PC-9 (cell line): Measurements from ENCODE around the gene SLC10A7. TPM values are rescaled to one million over a fixed set of nuclear protein-coding genes. Genes with fewer than 3 reads are reported as not detected.

Experiments used
- BruUV-seq: library from RNA; stranded (reverse); fragments of 400-500 nt; replicated peaks from 2 replicates; lab custom pipeline; 2021; lab: Mats Ljungman, UMichigan
- CTCF ChIA-PET: fragments of 300-600 bp; sonication (Branson Sonifier 250); formaldehyde crosslinking; loops from one replicate; lab custom pipeline; 2022; ENCODE audit warnings: antibody characterized with exemption; lab: Charles Lee
- POLR2A ChIA-PET: fragments of 300-600 bp; sonication (Branson Sonifier 250); formaldehyde crosslinking; loops from one replicate; lab custom pipeline; 2022; ENCODE audit warnings: antibody characterized with exemption; ENCODE audit not compliant: unreplicated experiment; lab: Charles Lee
- DNase-seq, 2 experiments: peaks; one replicate each; pipeline versions ENCODE4 v3.0.0 to v3.0.0-alpha.2; 2015 to 2022; ENCODE audit warnings: mixed read lengths in 1 of 2
- H2AFZ ChIP-seq: fragments of 200-600 bp; sonication (generic); 2 replicates; pipeline ENCODE4 v1.8.1; 2017; ENCODE audit warnings: antibody characterized with exemption
- H3F3A ChIP-seq: fragments of 200-600 bp; sonication (generic); 2 replicates; pipeline ENCODE4 v1.8.1; 2017; ENCODE audit warnings: antibody characterized with exemption, mild to moderate bottlenecking, low read depth; ENCODE audit not compliant: insufficient read depth
- H3K27ac ChIP-seq: fragments of 200-600 bp; sonication (generic); 2 replicates; pipeline ENCODE4 v1.6.1; 2016; ENCODE audit warnings: mixed run types
- H3K27me3 ChIP-seq: fragments of 200-600 bp; sonication (generic); 2 replicates; pipeline ENCODE4 v1.6.1; 2016; ENCODE audit warnings: low read depth, mixed run types; ENCODE audit not compliant: insufficient read depth
- H3K36me3 ChIP-seq: fragments of 200-600 bp; sonication (generic); 2 replicates; pipeline ENCODE4 v1.6.1; 2016; ENCODE audit warnings: low read depth, mixed run types
- H3K4me1 ChIP-seq: fragments of 200-600 bp; sonication (generic); replicated peaks from 2 replicates; pipeline ENCODE4 v1.6.1; 2016; ENCODE audit warnings: mixed run types; ENCODE audit not compliant: insufficient read depth
- H3K4me2 ChIP-seq: fragments of 200-600 bp; sonication (generic); 2 replicates; pipeline ENCODE4 v1.6.1; 2017; ENCODE audit warnings: mixed run types
- H3K4me3 ChIP-seq: fragments of 200-600 bp; sonication (generic); 2 replicates; pipeline ENCODE4 v1.6.1; 2016; ENCODE audit warnings: mixed run types
- H3K79me2 ChIP-seq: fragments of 200-600 bp; sonication (generic); 2 replicates; pipeline ENCODE4 v1.6.1; 2017; ENCODE audit warnings: low read depth, mixed run types
- H3K9me2 ChIP-seq: fragments of 200-600 bp; sonication (generic); 2 replicates; pipeline ENCODE4 v1.8.1; 2017; ENCODE audit warnings: mild to moderate bottlenecking; ENCODE audit not compliant: insufficient read depth
- H3K9me3 ChIP-seq: fragments of 200-600 bp; sonication (generic); 2 replicates; pipeline ENCODE4 v1.8.1; 2016; ENCODE audit warnings: low read depth; ENCODE audit not compliant: insufficient read depth
- H4K20me1 ChIP-seq: fragments of 200-600 bp; sonication (generic); 2 replicates; pipeline ENCODE4 v1.8.1; 2017; ENCODE audit not compliant: insufficient read depth
- CTCF ChIP-seq: fragments of 200-600 bp; sonication (generic); conservative IDR thresholded peaks from 2 replicates; pipeline ENCODE4 v1.6.1; 2017; ENCODE audit warnings: mixed run types, antibody characterized with exemption, mild to moderate bottlenecking, moderate library complexity
- EZH2 ChIP-seq: fragments of 200-600 bp; sonication (generic); IDR thresholded peaks from 2 replicates; pipeline ENCODE4 v1.8.0; 2017; ENCODE audit warnings: antibody characterized with exemption, low read depth
- intact Hi-C: fragments of 100-400 bp; cut with micrococcal nuclease; formaldehyde crosslinking; loops from one replicate; pipeline ENCODE4 v1.10.0; 2022; ENCODE audit not compliant: unreplicated experiment
- total RNA-seq: library from RNA; stranded (reverse); gene quantifications from 2 replicates; pipeline ENCODE4 v1.2.3, GENCODE V29; 2021

Gene SLC10A7
- total RNA-seq, 1 experiment from 2014 or later, result 11.4 TPM

- peaks cover 23% of the 10 kb centered on the region for H3F3A ChIP-seq
- no peaks in the 10 kb centered on the region for H3K36me3 ChIP-seq
- H3K27ac ChIP-seq, result no peak overlapping the region
- DNase-seq, result no peak
- CTCF ChIA-PET, result no interaction called here
- peaks cover 3% of the 10 kb centered on the region; the same call in 1 of the 2 replicates for H3K9me3 ChIP-seq
- intact Hi-C loops, result loop anchor here (10.0 kb wide), 2 partner anchors 399 to 1119 kb away; partner anchors contain the start of gene ZNF827
- no peak for TF ChIP-seq EZH2
- no peak for TF ChIP-seq CTCF
- H3K4me3 ChIP-seq, result no peak overlapping the region
- POLR2A ChIA-PET, result no interaction called here
- H3K4me1 ChIP-seq, result peaks cover 37% of the 10 kb centered on the region
- no peak overlapping the region for H2AFZ ChIP-seq
- H3K4me2 ChIP-seq, result no peak overlapping the region
- no TSS peak for BruUV-seq
- H3K9me2 ChIP-seq, result no peaks in the 10 kb centered on the region
- H3K79me2 ChIP-seq, result no peaks in the 10 kb centered on the region
- H3K27me3 ChIP-seq, result no peaks in the 10 kb centered on the region
- H4K20me1 ChIP-seq, result no peaks in the 10 kb centered on the region
Observed at GRCh38 chr4:146333895-146334262, 187.9 kb downstream of the SLC10A7 start.

GRCh38 chr4:146333187-146333894 is 188.4 kb downstream of the SLC10A7 start:
- Histone ChIP-seq H3K9me3 (peaks cover 3% of the 10 kb centered on the region; the same call in 1 of the 2 replicates), H3K27me3 (no peaks in the 10 kb centered on the region), H3F3A (peaks cover 28% of the 10 kb centered on the region), H3K27ac (no peak overlapping the region), H3K4me3 (no peak overlapping the region), H3K36me3 (no peaks in the 10 kb centered on the region), H3K79me2 (no peaks in the 10 kb centered on the region), H4K20me1 (no peaks in the 10 kb centered on the region), H3K4me1 (peaks cover 42% of the 10 kb centered on the region), H2AFZ (no peak overlapping the region), H3K4me2 (no peak overlapping the region), H3K9me2 (no peaks in the 10 kb centered on the region)
- no peak for DNase-seq
- no TSS peak for BruUV-seq
- intact Hi-C loops, result loop anchor here (10.0 kb wide), 2 partner anchors 399 to 1119 kb away; partner anchors contain the start of gene ZNF827
- POLR2A ChIA-PET, result interaction anchor here (0.6 kb wide), 1 partner anchor 1533 kb away, joined by 5 read pairs; no protein-coding TSS in a partner anchor
- CTCF ChIA-PET, result no interaction called here
- TF ChIP-seq EZH2 (no peak), CTCF (no peak)

- Histone ChIP-seq H3K27ac (peak overlapping the region; percentile 98; the same call in 1 of the 2 replicates), H3K4me2 (no peak overlapping the region)
- POLR2A ChIA-PET, result no interaction called here
Observed at GRCh38 chr4:146330392-146330791, 191.3 kb downstream of the SLC10A7 start.

More at GRCh38 chr4:146330392-146330791, 191.3 kb downstream of the SLC10A7 start:
- H3K27me3 ChIP-seq, result no peaks in the 10 kb centered on the region
- no peak for TF ChIP-seq CTCF
- TF ChIP-seq EZH2, result no peak
- peaks cover 3% of the 10 kb centered on the region; the same call in 1 of the 2 replicates for H3K9me3 ChIP-seq
- H3K79me2 ChIP-seq, result no peaks in the 10 kb centered on the region
- no peaks in the 10 kb centered on the region for H3K36me3 ChIP-seq
- peaks cover 8% of the 10 kb centered on the region; the same call in 1 of the 2 replicates for H3F3A ChIP-seq
- no peak overlapping the region for H3K4me3 ChIP-seq
- CTCF ChIA-PET, result no interaction called here
- DNase-seq, result no peak
- intact Hi-C loops, result loop anchor here (10.0 kb wide), 2 partner anchors 396 to 1116 kb away; partner anchors contain the start of gene ZNF827
- no peaks in the 10 kb centered on the region for H3K9me2 ChIP-seq
- peaks cover 25% of the 10 kb centered on the region for H3K4me1 ChIP-seq
- no TSS peak for BruUV-seq
- no peak overlapping the region for H2AFZ ChIP-seq
- H4K20me1 ChIP-seq, result no peaks in the 10 kb centered on the region
